Stimulated activated CD4-positive, alpha-beta T cell treated with anti-CD3 and anti-CD28 coated beads, Interleukin-15, amount 100 ng/mL, for 24 hours (primary cell): ENCODE results near the gene DEPDC7.
"Not testable (repeated sequence)": the region's sequence is repeated elsewhere in the genome, so short reads cannot be mapped to it uniquely, and the experiment has no call there.

Source experiments
- DNase-seq: peaks from one replicate; pipeline ENCODE4 v3.0.0-alpha.2; 2020

DEPDC7 gene

DNA sequence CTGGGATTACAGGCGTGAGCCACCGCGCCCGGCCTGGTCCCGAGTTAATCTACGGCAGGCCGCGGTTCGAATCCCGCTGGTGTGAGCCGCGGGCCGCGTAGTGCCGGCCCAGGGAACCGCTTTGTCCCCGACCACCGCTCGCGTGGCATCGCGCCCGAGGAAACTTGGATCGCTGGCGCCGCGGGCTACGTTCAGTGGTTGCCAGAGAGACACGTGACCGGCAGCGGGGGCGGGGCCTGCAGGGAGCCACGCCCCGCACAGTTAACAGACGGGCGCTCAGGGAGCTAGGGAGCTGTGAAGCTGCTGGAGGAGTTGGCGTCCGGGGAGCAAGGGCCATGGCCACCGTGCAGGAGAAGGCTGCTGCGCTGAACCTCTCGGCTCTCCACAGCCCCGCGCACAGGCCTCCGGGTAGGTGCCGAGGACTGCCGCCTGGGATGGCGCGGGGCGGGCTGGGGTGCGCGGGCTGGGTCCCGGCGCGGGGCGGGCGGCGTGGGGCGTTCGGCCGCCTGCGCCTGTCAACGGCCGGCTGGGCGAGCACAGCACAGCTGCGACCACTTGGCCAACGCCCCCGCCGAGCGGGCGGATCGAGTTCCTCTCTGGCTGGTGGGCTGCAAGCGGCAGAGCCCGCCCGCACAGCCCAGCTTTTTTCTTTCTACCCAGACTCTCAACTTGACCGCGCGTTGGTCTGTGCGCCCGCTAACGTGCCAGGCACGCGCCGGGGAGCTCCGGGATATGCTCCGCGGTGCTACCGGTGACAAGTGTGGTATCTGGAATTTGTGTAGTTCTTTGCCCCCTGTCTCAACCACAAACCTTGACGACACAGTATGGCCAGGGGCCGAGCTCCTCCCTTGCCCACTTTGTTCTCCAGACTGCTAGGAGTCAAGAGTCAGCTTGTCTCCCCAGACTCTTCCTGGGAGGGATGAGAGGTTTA, at the start of gene DEPDC7:
TSS of gene DEPDC7 (plus strand) at position 258 of the 931 bp plus-strand sequence. CDS start at position 336, 78 bp downstream.
- DNase-seq, result peak; percentile 88

DNA sequence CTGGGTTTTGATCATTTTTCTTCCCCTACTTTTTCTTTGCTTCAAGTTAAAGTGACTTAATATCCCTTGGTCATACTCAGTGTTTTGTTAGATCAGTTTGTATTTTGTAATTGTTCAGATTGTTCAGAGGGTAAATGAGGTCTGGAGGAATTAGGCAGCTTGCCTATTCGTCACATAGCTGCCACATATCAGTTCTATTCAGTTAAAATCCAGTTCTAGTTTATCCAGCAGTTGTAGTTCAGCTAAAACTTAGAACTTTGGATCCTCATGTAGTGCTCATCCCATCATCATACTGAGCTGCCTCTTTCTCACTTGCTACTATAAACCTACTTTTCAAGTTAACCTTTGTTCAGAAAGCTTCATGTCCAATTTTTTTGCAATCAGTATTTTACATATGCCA, 47.1 kb upstream of the DEPDC7 start:
- DNase-seq, result no peak

DNA sequence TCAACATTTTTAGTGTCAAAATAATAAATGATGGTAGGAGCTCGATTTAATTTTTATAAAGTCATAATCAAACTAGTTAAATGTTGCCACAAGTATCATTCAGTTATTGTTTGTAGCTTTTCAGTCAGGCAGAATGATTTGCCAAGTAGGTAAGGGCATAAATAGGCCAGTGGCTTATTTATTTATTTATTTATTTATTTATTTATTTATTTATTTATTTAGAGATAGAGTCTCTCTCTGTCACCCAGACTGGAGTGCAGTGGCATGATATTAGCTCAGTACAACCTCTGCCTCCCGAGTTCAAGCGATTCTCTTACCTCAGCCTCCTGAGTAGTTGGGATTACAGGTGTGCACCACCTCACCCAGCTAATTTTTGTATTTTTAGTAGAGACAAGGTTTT, 43.4 kb upstream of the DEPDC7 start:
- not testable (repeated sequence) for DNase-seq

DNA sequence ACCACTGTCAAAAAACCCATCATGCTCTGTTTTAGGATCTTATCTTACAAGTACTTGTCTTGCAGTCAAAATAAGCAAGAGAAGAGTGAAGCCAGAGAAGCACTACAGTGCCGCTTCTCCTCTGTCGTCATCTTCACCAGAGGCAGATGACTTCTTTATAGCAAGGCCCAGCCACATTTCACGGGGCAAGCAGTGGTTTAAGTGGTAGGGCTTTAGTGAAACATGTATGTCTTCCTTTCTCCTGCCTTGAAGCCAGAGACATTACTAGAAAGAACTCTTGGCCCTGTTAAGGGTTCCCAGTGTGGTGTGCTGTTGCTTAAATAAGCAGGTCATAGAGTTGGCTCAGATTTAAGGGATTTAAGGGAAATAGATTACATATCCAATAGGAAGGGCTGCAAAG, 42.9 kb upstream of the DEPDC7 start:
- no peak for DNase-seq

DNA sequence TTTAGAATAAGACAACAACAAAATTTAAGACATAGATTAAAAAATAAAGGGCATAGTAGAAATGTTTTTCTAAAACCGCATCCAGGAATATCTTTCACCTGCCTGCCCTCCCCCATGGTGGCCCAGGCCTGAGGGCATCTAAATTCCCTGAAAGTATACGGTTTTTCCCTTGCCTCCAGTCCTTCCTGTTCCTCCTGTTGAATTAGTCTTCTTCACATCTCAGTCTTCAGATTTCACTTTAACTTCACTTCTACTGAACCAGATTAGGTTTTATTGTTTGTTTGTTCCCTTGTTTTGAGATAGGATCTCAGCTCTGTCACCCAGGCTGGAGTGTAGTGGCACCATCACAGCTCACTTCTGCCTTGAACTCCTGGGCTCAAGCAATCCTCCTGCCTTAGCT, 33.1 kb upstream of the DEPDC7 start:
- no peak for DNase-seq

DNA sequence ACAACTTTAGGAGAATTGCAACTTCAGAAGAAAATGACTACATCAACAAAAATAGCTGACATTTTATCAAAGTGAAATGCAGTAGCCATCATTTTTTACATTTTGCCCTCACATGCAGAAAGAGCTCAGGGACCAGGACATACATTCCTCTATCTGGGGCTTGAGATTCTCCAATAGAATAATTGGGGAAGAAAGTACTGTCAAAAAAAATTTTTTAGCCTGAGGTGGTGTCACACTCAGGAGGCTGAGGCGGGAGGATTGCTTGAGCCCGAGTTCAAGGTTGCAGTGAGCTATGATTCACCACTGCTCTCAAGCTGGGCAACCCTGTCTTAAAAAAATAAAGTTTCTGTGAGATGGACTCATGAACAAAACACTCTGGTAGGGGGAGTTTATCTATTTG, 32.2 kb upstream of the DEPDC7 start:
- DNase-seq, result no peak

DNA sequence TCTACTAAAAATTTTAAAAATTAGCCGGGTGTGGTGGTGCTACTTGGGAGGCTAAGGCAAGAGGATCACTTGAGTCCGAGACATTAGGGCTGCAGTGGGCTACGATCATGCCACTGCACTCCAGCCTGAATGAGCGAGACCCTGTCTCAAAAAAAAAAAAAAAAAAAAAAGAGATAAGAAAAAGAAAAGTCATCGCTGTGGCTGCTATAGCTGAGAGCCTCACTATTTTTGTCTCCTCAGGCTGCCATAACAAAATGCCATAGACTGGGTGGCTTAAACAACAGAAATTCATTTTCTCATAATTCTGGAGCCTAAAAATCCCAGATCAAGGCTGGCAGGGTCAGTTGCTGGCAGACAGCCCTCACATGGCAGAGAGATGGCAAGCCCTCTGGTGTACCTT, 30.1 kb upstream of the DEPDC7 start:
- DNase-seq, result no peak

DNA sequence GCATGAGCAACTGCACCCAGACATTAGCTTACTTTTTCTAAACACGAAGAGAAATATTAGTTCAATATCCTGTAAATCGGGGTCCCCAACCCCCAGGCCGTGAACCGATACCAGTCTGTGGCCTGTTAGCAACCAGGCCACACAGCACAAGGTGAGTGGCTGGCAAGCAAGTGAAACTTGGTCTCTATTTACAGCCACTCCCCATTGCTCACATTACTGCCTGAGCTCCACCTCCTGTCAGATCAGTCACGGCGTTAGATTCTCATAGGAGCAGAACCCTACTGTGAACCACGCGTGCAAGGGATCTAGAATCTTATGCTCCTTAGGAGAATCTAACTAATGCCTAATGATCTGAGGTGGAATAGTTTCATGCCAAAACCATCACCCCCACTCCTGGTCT, 27.8 kb upstream of the DEPDC7 start:
- no peak for DNase-seq

DNA sequence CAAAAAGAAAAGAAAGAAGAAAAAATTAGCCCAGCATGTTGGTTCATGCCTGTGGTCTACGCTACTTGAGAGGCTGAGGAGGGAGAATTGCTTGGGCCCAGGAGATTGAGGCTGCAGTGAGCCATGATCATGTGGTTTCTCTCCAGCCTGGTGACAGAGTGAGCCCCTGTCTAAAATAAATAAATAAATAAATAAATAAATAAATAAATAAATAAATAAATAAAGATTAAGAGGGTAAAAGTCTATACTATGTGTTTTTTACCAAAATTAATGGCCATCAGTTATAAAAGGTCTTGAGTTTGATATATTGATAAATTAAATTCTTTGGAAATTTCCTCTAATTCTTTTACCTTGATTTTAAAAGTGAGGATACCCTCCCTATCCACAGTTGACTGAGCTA, 25.2 kb upstream of the DEPDC7 start:
- DNase-seq, result no peak

DNA sequence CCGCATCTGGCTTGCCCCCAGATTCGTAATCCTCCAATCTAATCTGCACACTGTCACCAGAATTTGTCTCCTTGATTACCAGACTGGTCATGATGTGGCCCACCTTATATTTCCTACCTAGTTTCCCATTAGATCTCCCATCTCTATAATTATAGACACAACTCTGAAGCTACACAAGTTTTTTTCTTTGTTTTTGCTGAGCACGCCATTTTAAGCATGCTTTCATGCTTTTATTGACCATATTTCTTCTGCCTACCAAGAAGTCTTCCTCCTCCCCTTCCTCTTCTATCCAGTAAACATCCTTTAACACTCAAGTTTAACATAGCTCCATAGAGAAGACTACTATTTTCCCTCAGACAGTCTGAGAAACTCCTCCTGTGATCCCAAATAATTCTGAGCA, 24.3 kb upstream of the DEPDC7 start:
- DNase-seq, result no peak

DNA sequence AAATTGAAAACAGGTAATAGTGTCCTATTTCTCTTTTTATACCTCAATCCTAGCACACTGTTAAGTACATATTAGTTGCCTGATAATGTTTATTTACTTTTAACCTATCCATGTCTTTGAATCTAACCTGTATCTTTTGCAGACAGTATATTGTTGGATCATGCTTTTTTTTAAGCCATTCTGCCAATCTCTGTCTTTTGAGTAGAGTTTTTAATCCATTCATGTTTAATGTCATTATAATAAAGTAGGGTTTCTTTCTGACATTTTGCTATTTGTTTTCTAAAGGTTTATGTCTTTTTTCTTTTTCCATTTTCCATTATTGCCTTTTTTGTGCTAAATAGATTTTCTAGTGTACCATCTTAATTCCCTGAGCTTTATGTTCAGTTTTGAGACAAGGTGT, 23.8 kb upstream of the DEPDC7 start:
- DNase-seq, result no peak

DNA sequence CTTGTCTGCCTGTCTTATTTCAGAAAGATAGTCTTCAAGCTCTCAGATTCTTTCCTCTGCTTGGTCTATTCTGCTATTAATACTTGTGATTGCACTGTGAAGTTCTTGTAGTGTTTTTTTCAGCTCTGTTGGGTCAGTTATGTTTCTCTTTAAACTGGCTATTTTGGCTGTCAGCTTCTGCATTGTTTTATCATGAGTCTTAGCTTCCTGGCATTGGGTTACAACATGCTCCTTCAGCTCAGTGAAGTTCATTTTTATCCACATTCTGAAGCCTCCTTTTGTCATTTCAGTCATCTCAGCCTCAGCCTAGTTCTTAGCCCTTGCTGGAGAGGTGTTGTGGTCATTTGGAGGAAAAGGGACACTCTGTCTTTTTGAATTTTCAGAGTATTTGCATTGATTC, 15.5 kb upstream of the DEPDC7 start:
- no peak for DNase-seq

DNA sequence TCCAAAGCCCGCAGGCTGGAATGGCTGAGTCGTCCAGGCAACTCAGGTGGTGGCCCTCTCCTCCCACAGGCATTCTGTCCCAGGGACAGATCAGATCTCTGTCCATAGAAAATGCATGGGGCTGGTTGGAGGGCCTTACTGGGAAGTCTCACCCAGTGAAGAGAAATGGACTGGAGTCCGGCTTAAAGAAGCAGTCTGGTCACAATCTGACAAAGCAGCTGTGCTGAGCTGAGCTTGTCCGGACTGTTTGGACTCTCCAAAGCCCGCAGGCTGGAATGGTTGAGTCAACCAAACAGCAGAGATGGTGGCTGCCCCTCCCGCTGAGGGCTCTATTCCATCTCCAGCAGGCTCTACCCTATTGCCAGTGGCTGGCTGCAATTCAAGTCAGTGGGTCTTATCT, 14.4 kb upstream of the DEPDC7 start:
- DNase-seq, result no peak

DNA sequence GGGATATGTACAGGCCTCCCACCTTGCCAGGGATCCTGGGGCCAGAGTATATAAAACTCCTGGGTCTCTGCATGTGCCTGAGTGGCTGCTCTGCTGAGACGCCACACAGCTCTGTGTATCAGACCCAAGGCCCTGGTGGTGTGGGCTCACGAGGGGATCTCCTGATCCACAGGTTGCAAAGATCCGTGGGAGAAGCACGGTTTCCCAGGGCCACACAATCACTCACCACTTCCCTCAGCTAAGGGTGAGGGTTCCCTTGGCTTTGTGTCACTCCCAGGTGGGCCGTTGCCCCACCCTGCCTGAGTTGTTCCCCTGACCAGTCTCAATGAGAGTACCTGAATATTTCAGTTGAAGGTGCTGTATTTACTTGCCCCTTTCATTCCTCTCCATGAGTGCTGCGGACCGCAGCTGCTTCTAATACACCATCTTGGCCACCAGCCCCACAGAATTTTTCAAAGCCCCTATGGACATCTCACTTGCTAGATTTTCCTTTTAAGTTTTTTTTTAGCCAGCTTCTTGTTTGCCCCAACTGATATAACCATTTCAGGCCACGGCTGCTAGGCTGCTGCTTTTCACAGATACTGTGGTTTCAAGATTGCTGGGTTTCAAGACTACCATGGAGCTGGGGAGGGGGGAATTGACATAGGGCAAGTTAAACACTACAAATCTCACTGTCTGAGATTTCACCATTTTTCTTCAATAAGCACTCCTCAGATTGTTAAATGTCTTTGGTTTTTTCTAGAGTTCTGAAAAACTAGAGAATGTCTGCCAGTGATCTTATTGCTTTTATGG, 13.7 kb upstream of the DEPDC7 start:
- DNase-seq, result no peak

DNA sequence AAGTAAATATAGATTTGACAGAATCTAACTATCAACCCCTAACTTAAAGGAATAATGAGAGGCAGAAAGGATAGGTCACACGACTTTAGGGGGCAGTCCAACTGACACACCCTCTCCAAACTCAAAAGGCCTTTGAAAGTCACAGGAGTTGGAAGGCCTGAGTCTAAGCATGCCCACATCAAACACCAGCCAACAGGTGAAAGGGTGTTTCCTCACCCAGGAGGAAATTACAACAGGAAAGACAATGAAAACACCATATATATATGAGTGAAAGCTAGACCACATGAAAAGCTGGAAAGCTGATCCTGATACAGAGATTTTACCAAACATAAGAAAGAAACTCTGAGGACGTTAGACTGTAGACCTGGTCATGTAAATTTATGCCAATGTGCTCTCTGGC, 10.5 kb upstream of the DEPDC7 start:
- DNase-seq, result no peak

DNA sequence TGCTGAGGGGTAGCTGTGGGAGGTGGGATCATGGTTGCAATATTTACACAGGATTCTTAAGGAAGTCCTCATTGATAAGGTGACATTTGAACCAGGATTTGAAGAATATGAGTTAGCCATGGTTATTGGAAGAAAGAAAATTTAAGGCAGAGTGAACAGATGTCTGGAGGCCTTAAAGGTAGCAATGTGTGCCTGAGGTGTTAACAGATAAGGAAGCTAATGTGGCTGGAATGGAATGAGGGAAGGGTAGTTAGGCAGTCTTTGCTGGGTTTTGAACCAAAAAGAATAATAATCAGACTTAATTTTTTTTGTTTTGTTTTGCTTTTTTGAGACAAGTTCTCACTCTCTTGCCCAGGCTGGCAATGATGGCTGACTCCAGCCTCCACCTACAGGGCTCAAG, 9.7 kb upstream of the DEPDC7 start:
- no peak for DNase-seq

DNA sequence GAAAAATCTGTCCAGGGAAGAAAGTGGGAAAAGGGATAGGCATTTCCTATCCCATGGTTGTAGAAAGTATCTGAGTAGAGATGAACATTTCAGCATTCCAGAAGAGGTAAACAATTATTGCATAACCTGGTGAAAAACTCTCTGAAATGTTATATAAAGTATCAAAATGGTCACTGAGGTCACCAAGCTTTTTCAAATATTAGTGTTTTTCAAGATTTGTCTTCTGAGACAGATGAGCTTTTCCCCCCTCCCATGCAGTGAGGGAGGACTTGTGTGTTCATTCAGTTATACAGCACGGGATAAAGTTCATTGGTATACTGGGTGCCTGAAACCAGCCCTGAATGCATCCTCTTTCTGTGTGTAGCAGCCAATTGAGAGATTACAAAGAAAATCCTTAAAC, 1.9 kb upstream of the DEPDC7 start:
- DNase-seq, result no peak

DNA sequence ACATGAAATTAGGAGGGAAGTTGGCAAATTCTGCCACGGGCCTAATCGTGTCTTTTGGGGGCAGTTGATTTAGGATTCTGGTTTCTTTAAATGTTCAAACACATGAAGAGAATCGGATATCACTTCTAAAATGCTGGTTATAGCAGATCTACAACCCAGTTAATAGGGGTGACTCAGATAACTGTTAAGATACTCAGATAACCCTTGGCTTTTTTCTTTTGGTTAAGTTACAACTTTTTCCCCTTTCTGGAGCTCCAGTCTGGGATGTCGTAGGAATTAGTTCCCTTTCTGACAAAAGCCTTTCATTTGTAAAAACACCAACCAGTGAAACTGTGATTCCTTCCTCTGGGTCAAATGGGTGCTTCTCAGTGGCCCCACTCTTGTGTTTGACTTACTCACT, 976 bp downstream of the DEPDC7 start:
- no peak for DNase-seq

DNA sequence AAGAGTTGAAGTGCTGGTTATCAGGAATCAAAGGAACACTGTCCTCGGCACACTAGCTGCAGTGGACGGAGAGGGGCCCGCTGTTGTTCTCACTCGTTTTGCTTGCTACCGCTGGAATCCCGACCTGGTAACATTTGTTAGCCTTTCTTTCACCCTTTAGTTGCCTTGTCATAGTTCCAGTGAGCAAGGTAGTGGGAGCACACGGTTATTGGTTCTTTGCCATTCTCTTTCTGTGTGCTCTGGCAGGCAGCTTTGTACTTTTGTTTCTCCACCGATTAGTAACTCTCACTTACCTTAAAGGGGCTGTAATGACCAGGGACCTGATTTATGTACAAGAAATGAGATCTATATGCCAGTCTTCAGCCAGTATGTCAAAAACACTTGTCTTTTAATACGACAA, 1.8 kb downstream of the DEPDC7 start:
- DNase-seq, result no peak

DNA sequence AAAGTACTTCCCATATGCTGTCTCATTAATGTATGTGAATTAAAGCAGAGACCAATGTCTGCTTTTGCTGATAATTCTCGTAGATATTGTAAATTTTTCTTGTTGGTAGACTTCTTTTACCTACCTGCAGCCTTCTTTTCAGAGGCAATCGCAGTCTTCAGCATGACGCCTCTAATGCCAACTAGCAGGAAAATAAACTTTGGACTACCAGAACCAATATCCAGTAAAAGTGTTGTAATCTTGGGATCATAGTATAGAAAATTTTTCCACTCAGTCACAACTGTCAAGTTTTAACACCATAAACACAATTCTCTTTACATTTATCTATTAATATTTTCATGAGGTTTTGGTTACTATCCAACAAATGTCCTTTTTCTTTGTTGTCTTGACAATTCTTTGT, 2.3 kb downstream of the DEPDC7 start:
- no peak for DNase-seq

DNA sequence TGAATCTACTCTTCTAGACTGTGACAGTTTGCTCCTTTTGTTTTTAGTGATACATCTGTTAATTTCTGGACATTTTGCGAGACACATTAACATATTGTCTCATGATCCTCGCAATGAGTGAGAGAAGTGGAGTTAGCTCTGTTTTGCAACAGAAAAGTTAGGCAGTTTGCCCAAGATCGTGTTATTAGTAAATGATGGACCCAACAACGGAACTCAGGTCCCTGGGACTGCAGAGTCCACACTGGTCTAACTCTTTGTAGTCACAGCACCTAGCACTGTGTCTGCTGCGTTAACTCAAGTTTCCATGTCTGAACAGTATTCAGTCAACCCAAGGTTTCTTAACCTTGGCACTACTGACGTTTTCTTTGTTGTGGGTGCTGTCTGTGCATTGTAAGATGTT, 3.2 kb downstream of the DEPDC7 start:
- DNase-seq, result no peak

DNA sequence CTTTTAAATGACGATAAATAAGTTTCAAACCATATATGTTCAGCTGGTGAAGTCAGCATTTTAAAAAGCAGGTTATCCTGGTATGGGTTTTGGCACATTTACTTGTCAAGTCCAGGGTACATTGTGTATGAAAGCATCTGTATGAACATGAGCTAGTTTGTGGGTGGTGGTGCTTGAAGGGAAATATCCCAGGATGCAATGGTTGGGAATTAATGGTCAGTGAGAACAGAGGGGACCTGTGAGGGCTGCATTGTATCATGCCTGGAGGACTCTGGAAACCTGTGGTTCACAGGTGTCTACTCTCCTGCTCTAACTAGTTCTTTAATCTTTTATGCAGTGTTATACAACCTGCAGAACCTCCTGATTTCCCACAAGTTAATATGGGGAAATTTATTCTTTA, 5.8 kb downstream of the DEPDC7 start:
- no peak for DNase-seq

DNA sequence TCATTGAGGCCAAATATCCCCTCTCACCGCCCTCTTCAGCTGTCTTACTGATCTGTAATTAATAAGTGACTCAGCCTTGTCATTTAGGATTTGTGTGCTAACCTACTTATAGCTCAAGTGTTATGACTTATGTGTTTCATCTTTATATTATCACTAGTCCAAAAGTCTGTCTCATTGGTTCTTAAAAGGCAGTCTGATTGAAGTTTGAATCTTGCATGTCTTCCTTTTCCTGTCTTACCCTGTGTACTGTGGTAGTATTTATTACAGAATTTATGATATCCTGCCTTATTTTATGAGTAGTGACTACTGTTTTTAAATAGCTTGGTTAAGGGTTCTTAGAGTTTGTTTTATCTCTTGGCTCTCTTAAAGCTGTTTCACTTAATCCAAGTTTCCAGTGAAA, 6.3 kb downstream of the DEPDC7 start:
- no peak for DNase-seq

DNA sequence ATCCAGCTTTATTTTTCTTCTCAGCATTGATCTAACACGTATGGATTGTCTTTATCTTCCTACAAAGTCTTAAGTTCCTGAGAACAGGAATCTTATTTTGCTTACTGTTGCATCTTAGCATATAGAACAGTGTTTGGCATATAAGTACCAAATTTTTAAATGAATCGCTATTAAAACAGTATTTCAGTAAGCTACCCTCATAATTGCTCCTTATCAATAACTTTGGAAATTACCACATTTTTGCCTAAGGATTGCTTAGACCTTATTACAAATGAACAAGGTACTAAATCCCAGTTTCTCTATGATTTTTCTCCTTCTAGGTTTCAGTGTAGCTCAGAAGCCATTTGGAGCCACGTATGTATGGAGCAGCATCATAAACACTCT, 9.7 kb downstream of the DEPDC7 start:
- DNase-seq, result no peak
